Peyer's patch (tissue), 4 donors: ENCODE data around the gene THBS1. TPM values are rescaled to one million over a fixed set of nuclear protein-coding genes. Genes with fewer than 3 reads are reported as not detected.

Experiments used
- DNase-seq, 3 donors: peaks; one replicate each; pipeline ENCODE4 v3.0.0-alpha.2; 2017 to 2019
- H3K27ac ChIP-seq, 4 donors: fragments of 200-600 bp; sonication (generic); one replicate each; pipeline ENCODE4 v1.5.1; 2016 to 2019
- H3K27me3 ChIP-seq, 2 donors: fragments of 200-600 bp; sonication (generic); one replicate each; pipeline ENCODE4 v1.5.1; 2019
- H3K36me3 ChIP-seq, 3 donors: fragments of 200-600 bp; sonication (generic); one replicate each; pipeline ENCODE4 v1.5.1; 2016 to 2019
- H3K4me1 ChIP-seq, 4 donors: fragments of 200-600 bp; sonication (generic); one replicate each; pipeline ENCODE4 v1.5.1; 2016 to 2019
- H3K4me3 ChIP-seq, 4 donors: fragments of 200-600 bp; sonication (generic); 1 replicate in 3 of 4; 2 replicates in 1 of 4; pipeline ENCODE4 v1.5.1; 2016 to 2019; ENCODE audit warnings: mild to moderate bottlenecking in 1 of 4
- H3K9me3 ChIP-seq, 4 donors: fragments of 200-600 bp; sonication (generic); one replicate each; pipeline ENCODE4 v1.5.1; 2016 to 2019; ENCODE audit warnings: mild to moderate bottlenecking in 1 of 4
- CTCF ChIP-seq, 6 experiments: fragments of 450-650 bp in 4 of 6; fragments of 200-600 bp in 2 of 6; sonication (generic) in 1 of 6; IDR thresholded peaks; one replicate each; pipeline ENCODE4 v1.5.1; 2017 to 2019; ENCODE audit warnings: antibody characterized with exemption in 6 of 6, mild to moderate bottlenecking in 3 of 6, moderate library complexity in 1 of 6
- POLR2A ChIP-seq, 2 donors: fragments of 450-650 bp; IDR thresholded peaks; one replicate each; pipeline ENCODE4 v1.5.1; 2017; ENCODE audit warnings: antibody characterized with exemption in 2 of 2, mild to moderate bottlenecking in 2 of 2, moderate library complexity in 2 of 2
- total RNA-seq, 4 donors: library from RNA; depleted of rRNA; stranded (reverse); fragments of >200 nt; gene quantifications; one replicate each; pipeline ENCODE4 v1.1.0, GENCODE V29; 2016

THBS1 gene
- total RNA-seq, 4 donors from 2014 or later, result 68.7 to 784 (median 139) TPM

DNA sequence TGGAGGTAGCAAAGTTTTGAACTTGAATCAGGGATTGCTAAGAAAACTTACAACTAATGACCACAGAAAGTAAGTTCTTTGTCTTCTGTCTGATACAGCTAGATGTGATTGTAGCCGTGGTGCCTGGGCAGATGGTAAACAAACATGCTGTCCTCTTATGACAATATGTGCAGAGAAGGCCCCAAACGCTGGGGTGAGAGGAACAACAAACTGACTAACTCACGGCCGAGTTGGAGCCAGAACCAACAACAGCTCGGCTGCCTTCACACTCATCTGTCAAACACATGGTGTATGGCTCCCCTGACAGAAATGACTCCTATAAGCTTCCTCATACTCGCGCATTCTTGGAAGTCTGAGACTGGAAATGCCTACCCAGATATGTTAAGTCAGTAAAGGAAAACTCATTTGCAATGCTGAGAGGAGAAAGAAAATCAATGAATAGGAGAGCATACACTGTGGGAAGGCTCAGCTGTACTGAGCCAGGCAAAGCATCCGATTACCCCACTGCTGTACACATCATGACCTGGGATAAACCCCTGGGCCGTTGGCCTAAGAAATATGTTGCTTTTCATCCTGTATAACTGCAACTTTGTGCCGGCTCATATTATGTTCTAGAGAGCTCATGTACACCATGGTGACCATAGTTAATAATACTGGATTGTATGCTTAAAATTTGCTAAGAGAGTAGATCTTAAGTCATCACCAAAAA is 5.7 kb downstream of the THBS1 start:
- Histone ChIP-seq H3K27ac (peak overlapping the region in 1 of 4 donors; percentile 29), H3K4me3 (no peak overlapping the region), H3K9me3 (no peaks in the 10 kb centered on the region), H3K27me3 (no peaks in the 10 kb centered on the region), H3K36me3 (peaks cover 0 to 97% (median 0%) of the 10 kb centered on the region in 3 donors), H3K4me1 (peaks cover 0 to 30% (median 0%) of the 10 kb centered on the region in 4 donors)
- DNase-seq, result no peak
- TF ChIP-seq CTCF (IDR thresholded peaks at IDR 0.05) (no peak), POLR2A (IDR thresholded peaks at IDR 0.05) (no peak)

DNA sequence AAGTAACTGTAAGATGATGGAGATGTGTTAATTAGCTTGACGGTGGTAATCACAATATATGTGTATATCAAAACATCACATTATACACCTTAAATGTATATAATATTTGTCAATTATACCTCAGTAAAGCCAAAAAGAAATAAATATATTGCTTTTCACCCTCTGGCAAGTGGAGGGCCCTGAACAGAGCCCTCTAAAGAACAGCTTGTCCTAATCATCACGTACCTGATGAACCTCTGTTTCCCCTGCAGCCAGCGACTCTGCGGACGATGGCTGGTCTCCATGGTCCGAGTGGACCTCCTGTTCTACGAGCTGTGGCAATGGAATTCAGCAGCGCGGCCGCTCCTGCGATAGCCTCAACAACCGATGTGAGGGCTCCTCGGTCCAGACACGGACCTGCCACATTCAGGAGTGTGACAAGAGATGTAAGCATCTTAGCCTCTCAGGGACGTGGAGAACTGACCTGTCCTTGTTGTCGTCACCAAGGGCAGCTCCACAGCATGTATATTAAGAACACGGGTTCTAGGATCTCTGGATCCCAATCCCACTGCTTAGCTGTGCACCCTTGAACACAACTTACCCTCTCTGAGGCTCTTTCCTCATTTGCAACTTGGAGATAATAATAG is 6.3 kb downstream of the THBS1 start:
- TF ChIP-seq POLR2A (IDR thresholded peaks at IDR 0.05), result no peak
- TF ChIP-seq CTCF (IDR thresholded peaks at IDR 0.05), result no peak
- H3K9me3 ChIP-seq, result no peaks in the 10 kb centered on the region
- H3K4me3 ChIP-seq, result no peak overlapping the region
- H3K27ac ChIP-seq, result no peak overlapping the region
- no peak for DNase-seq
- peaks cover 0 to 100% (median 0%) of the 10 kb centered on the region in 3 donors for H3K36me3 ChIP-seq
- peaks cover 0 to 27% (median 0%) of the 10 kb centered on the region in 4 donors for H3K4me1 ChIP-seq
- no peaks in the 10 kb centered on the region for H3K27me3 ChIP-seq

GRCh38 chr15:39587731-39588530 is 7.1 kb downstream of the THBS1 start:
- H3K27ac ChIP-seq, result no peak overlapping the region
- TF ChIP-seq CTCF (IDR thresholded peaks at IDR 0.05) (no peak), POLR2A (IDR thresholded peaks at IDR 0.05) (no peak)
- H3K4me3 ChIP-seq, result no peak overlapping the region
- peaks cover 0 to 100% (median 0%) of the 10 kb centered on the region in 3 donors for H3K36me3 ChIP-seq
- H3K4me1 ChIP-seq, result peaks cover 0 to 20% (median 0%) of the 10 kb centered on the region in 4 donors
- no peak for DNase-seq
- H3K9me3 ChIP-seq, result no peaks in the 10 kb centered on the region
- H3K27me3 ChIP-seq, result no peaks in the 10 kb centered on the region

DNA sequence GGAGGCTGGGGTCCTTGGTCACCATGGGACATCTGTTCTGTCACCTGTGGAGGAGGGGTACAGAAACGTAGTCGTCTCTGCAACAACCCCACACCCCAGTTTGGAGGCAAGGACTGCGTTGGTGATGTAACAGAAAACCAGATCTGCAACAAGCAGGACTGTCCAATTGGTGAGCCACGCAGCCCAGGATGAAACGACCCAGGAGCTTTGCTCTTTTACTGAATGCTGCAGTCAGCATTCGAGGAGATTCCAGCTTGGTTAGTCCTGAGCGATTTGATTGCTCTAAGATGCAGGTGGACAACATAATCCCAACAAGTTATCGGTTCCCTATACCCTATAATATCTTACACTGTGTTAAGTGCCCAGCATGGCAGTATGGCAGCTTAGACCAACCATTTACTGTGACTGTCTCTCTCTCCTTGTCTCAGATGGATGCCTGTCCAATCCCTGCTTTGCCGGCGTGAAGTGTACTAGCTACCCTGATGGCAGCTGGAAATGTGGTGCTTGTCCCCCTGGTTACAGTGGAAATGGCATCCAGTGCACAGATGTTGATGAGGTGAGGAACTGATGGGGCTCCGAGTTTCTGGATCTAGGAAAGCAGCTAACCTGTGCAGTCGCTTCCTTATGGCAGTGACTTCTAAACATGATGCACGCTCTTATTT is 7.8 kb downstream of the THBS1 start:
- Histone ChIP-seq H3K9me3 (no peaks in the 10 kb centered on the region), H3K36me3 (peaks cover 0 to 100% (median 0%) of the 10 kb centered on the region in 3 donors), H3K27ac (no peak overlapping the region), H3K4me3 (no peak overlapping the region), H3K4me1 (peaks cover 0 to 12% (median 0%) of the 10 kb centered on the region in 4 donors), H3K27me3 (no peaks in the 10 kb centered on the region)
- no peak for TF ChIP-seq CTCF (IDR thresholded peaks at IDR 0.05)
- no peak for DNase-seq

- no peaks in the 10 kb centered on the region for H3K9me3 ChIP-seq
- H3K36me3 ChIP-seq, result peaks cover 0 to 100% (median 0%) of the 10 kb centered on the region in 3 donors
- H3K4me3 ChIP-seq, result no peak overlapping the region
- TF ChIP-seq POLR2A (IDR thresholded peaks at IDR 0.05) (no peak), CTCF (IDR thresholded peaks at IDR 0.05) (no peak)
- no peaks in the 10 kb centered on the region for H3K27me3 ChIP-seq
- no peak for DNase-seq
- no peak overlapping the region for H3K27ac ChIP-seq
- H3K4me1 ChIP-seq, result peaks cover 0 to 6% (median 0%) of the 10 kb centered on the region in 4 donors
Measured at GRCh38 chr15:39589193-39589814, 8.4 kb downstream of the THBS1 start.
